CD14-positive monocyte (primary cell): ENCODE results near the gene PSEN1. TPM values are rescaled to one million over a fixed set of nuclear protein-coding genes. Genes with fewer than 3 reads are reported as not detected.

Experiments used
- DNase-seq, 3 donors: peaks; one replicate each; pipeline ENCODE4 v3.0.0-alpha.2; 2011 to 2022
- H2AFZ ChIP-seq: 2 replicates; pipeline ENCODE4 v1.6.0; 2012; ENCODE audit warnings: mild to moderate bottlenecking, low read depth, low read length, inconsistent platforms; ENCODE audit not compliant: insufficient read depth, poor library complexity, severe bottlenecking
- H3K27ac ChIP-seq, 2 donors: 1 replicate in 1 of 2; 2 replicates in 1 of 2; pipeline ENCODE4 v1.5.1; 2012 to 2013; ENCODE audit warnings: low read length in 2 of 2, control low read depth in 1 of 2, inconsistent platforms in 1 of 2, low read depth in 1 of 2, mild to moderate bottlenecking in 1 of 2
- H3K27me3 ChIP-seq, 2 donors: one replicate each; pipeline versions ENCODE4 v1.6.0 to v1.6.1; 2011 to 2013; ENCODE audit warnings: low read length in 2 of 2; ENCODE audit not compliant: control insufficient read depth in 2 of 2, insufficient read depth in 2 of 2
- H3K36me3 ChIP-seq, 2 donors: replicated peaks in 1 of 2; 1 replicate in 1 of 2; 2 replicates in 1 of 2; pipeline versions ENCODE4 v1.5.1 to v1.6.1; 2012 to 2013; ENCODE audit warnings: low read length in 2 of 2, control low read depth in 1 of 2, inconsistent platforms in 1 of 2, mild to moderate bottlenecking in 1 of 2; ENCODE audit not compliant: insufficient read depth in 2 of 2, control insufficient read depth in 1 of 2
- H3K4me1 ChIP-seq, 2 donors: 1 replicate in 1 of 2; 2 replicates in 1 of 2; pipeline versions ENCODE4 v1.5.1 to v1.6.1; 2012 to 2013; ENCODE audit warnings: low read length in 2 of 2, control low read depth in 1 of 2, inconsistent platforms in 1 of 2, mild to moderate bottlenecking in 1 of 2, moderate library complexity in 1 of 2; ENCODE audit not compliant: insufficient read depth in 2 of 2, control insufficient read depth in 1 of 2
- H3K4me2 ChIP-seq: replicated peaks from 2 replicates; pipeline ENCODE3; 2012; ENCODE audit warnings: low read length, moderate library complexity, mild to moderate bottlenecking; ENCODE audit not compliant: poor library complexity, severe bottlenecking; ENCODE audit errors: extremely low read depth
- H3K4me3 ChIP-seq, 3 experiments: fragments of 200-600 bp in 1 of 3; sonication (generic) in 1 of 3; replicated peaks in 1 of 3; 1 replicate in 2 of 3; 2 replicates in 1 of 3; pipeline ENCODE4 v1.5.1; 2011 to 2013; ENCODE audit warnings: low read length in 3 of 3, mild to moderate bottlenecking in 3 of 3, control low read depth in 2 of 3, low read depth in 2 of 3, inconsistent platforms in 1 of 3, moderate library complexity in 1 of 3
- H3K79me2 ChIP-seq: 2 replicates; pipeline ENCODE4 v1.6.0; 2012; ENCODE audit warnings: mild to moderate bottlenecking, control low read depth, inconsistent platforms, low read length, moderate library complexity; ENCODE audit not compliant: insufficient read depth
- H3K9ac ChIP-seq: 2 replicates; pipeline ENCODE4 v1.6.0; 2017; ENCODE audit warnings: low read length, mild to moderate bottlenecking; ENCODE audit not compliant: insufficient read depth, poor library complexity, severe bottlenecking
- H3K9me3 ChIP-seq, 2 donors: replicated peaks in 1 of 2; 1 replicate in 1 of 2; 2 replicates in 1 of 2; pipeline versions ENCODE4 v1.5.1 to v1.6.1; 2012 to 2013; ENCODE audit warnings: low read length in 2 of 2, control low read depth in 1 of 2; ENCODE audit not compliant: control insufficient read depth in 1 of 2, insufficient read depth in 1 of 2
- H4K20me1 ChIP-seq: 2 replicates; pipeline ENCODE4 v1.6.0; 2012; ENCODE audit warnings: mild to moderate bottlenecking, low read length, control low read depth, moderate library complexity; ENCODE audit not compliant: insufficient read depth
- H3K27ac Mint-ChIP-seq, 7 donors: one replicate each; pipeline ENCODE4 v1.8.0; 2020; ENCODE audit warnings: mild to moderate bottlenecking in 7 of 7, mixed read lengths in 7 of 7, moderate library complexity in 6 of 7, inconsistent platforms in 2 of 7
- H3K27me3 Mint-ChIP-seq, 3 donors: one replicate each; pipeline ENCODE4 v1.8.0; 2021 to 2022; ENCODE audit warnings: low read depth in 3 of 3, mild to moderate bottlenecking in 3 of 3, mixed read lengths in 3 of 3, moderate library complexity in 3 of 3, inconsistent platforms in 1 of 3
- H3K36me3 Mint-ChIP-seq, 2 donors: one replicate each; pipeline ENCODE4 v1.8.0; 2020; ENCODE audit warnings: mixed read lengths in 2 of 2, inconsistent platforms in 1 of 2, mild to moderate bottlenecking in 1 of 2
- H3K4me1 Mint-ChIP-seq: one replicate; pipeline ENCODE4 v1.8.0; 2020; ENCODE audit warnings: mild to moderate bottlenecking, mixed read lengths
- H3K4me3 Mint-ChIP-seq, 2 donors: one replicate each; pipeline ENCODE4 v1.8.0; 2020; ENCODE audit warnings: mild to moderate bottlenecking in 2 of 2, mixed read lengths in 2 of 2, moderate library complexity in 1 of 2
- H3K9me3 Mint-ChIP-seq, 7 donors: one replicate each; pipeline ENCODE4 v1.8.0; 2020 to 2022; ENCODE audit warnings: mixed read lengths in 7 of 7, mild to moderate bottlenecking in 6 of 7, moderate library complexity in 6 of 7, inconsistent platforms in 2 of 7
- WGBS: methylation state at CpG from one replicate; pipeline ENCODE4 v1.1.5; 2013; ENCODE audit warnings: missing lambda C conversion rate; ENCODE audit not compliant: insufficient coverage; 5-methylcytosine and 5-hydroxymethylcytosine counted together
- intact Hi-C, 2 donors: fragments of 100-400 bp; cut with micrococcal nuclease; formaldehyde crosslinking; loops; one replicate each; pipeline versions ENCODE4 v1.15.0 to v1.15.1; 2023
- polyA plus RNA-seq, 3 donors: library from polyadenylated mRNA; depleted of rRNA in 1 of 3; unstranded in 2 of 3; stranded (reverse) in 1 of 3; fragments of 300-500 nt in 2 of 3; fragments of >200 nt in 1 of 3; fragmentation: Illumina TruSeq in 2 of 3; gene quantifications; 1 replicate in 2 of 3; 2 replicates in 1 of 3; pipeline ENCODE4 v1.2.3, GENCODE V29; 2012 to 2021
- TF ChIP-seq, protein P1 (sequence below): fragments of 200-600 bp; IDR thresholded peaks from one replicate; pipeline ENCODE4 v1.8.0; 2022; ENCODE audit warnings: antibody characterized with exemption, mild to moderate bottlenecking

Gene PSEN1
- polyA plus RNA-seq, 3 donors: 42.4 to 130 (median 85.6) TPM

DNA sequence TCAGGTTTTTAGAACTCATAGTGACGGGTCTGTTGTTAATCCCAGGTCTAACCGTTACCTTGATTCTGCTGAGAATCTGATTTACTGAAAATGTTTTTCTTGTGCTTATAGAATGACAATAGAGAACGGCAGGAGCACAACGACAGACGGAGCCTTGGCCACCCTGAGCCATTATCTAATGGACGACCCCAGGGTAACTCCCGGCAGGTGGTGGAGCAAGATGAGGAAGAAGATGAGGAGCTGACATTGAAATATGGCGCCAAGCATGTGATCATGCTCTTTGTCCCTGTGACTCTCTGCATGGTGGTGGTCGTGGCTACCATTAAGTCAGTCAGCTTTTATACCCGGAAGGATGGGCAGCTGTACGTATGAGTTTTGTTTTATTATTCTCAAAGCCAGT, 34.4 kb downstream of the PSEN1 start:
- Mint-ChIP-seq H3K27ac (peak overlapping the region in 3 of 7 donors; percentile 37 to 41 (median 41)), H3K36me3 (peaks cover 84 to 95% of the 10 kb centered on the region in 2 donors), H3K4me1 (no peaks in the 10 kb centered on the region), H3K4me3 (no peak overlapping the region), H3K27me3 (no peaks in the 10 kb centered on the region), H3K9me3 (no peaks in the 10 kb centered on the region)
- H2AFZ ChIP-seq: no peak overlapping the region
- WGBS: 95% methylated on average over 6 of the region's 11 CpGs
- peaks cover 0 to 1% of the 10 kb centered on the region in 2 donors for H3K4me1 ChIP-seq
- TF ChIP-seq, protein P1, sequence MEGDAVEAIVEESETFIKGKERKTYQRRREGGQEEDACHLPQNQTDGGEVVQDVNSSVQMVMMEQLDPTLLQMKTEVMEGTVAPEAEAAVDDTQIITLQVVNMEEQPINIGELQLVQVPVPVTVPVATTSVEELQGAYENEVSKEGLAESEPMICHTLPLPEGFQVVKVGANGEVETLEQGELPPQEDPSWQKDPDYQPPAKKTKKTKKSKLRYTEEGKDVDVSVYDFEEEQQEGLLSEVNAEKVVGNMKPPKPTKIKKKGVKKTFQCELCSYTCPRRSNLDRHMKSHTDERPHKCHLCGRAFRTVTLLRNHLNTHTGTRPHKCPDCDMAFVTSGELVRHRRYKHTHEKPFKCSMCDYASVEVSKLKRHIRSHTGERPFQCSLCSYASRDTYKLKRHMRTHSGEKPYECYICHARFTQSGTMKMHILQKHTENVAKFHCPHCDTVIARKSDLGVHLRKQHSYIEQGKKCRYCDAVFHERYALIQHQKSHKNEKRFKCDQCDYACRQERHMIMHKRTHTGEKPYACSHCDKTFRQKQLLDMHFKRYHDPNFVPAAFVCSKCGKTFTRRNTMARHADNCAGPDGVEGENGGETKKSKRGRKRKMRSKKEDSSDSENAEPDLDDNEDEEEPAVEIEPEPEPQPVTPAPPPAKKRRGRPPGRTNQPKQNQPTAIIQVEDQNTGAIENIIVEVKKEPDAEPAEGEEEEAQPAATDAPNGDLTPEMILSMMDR: no peak
- no peak overlapping the region for H3K27ac ChIP-seq
- no peaks in the 10 kb centered on the region for H3K9me3 ChIP-seq
- H3K4me2 ChIP-seq: no peak overlapping the region
- no peaks in the 10 kb centered on the region for H3K27me3 ChIP-seq
- H3K79me2 ChIP-seq: peaks cover 40% of the 10 kb centered on the region
- peaks cover 94 to 100% of the 10 kb centered on the region in 2 donors for H3K36me3 ChIP-seq
- peaks cover 75% of the 10 kb centered on the region for H4K20me1 ChIP-seq
- intact Hi-C loops: no loop called here
- no peak for DNase-seq
- no peak overlapping the region for H3K4me3 ChIP-seq
- no peak overlapping the region for H3K9ac ChIP-seq

DNA sequence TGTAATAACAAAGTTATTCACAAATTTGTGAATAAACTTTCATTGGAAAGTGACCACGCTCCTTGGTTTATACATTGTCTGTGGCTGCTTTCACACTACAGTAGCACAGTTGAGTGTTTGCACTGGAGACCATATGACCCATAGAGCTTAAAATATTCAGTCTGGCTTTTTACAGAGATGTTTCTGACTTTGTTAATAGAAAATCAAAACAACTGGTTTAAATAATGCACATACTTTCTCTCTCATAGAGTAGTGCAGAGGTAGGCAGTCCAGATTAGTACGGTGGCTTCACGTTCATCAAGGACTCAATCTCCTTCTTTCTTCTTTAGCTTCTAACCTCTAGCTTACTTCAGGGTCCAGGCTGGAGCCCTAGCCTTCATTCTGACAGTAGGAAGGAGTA, 36.2 kb downstream of the PSEN1 start:
- no peak for DNase-seq
- Histone ChIP-seq H3K36me3 (peaks cover 96 to 97% of the 10 kb centered on the region in 2 donors), H3K4me2 (no peak overlapping the region), H4K20me1 (peaks cover 57% of the 10 kb centered on the region), H3K9ac (no peak overlapping the region), H3K27ac (peak overlapping the region in 1 of 2 donors; percentile 26), H3K79me2 (peaks cover 38% of the 10 kb centered on the region), H2AFZ (no peak overlapping the region), H3K27me3 (no peaks in the 10 kb centered on the region), H3K9me3 (no peaks in the 10 kb centered on the region), H3K4me3 (no peak overlapping the region), H3K4me1 (peaks cover 0 to 19% of the 10 kb centered on the region in 2 donors)
- Mint-ChIP-seq H3K4me3 (no peak overlapping the region), H3K9me3 (no peaks in the 10 kb centered on the region), H3K27ac (peak overlapping the region in 1 of 7 donors; percentile 55), H3K27me3 (no peaks in the 10 kb centered on the region), H3K4me1 (peaks cover 18% of the 10 kb centered on the region), H3K36me3 (peaks cover 88 to 96% of the 10 kb centered on the region in 2 donors)
- intact Hi-C loops: no loop called here
- 100% methylated on average over 1 of the region's 3 CpGs for WGBS
- TF ChIP-seq, protein P1: no peak
